Measurements from ENCODE around the gene DLGAP5.

Gene DLGAP5, protein sequence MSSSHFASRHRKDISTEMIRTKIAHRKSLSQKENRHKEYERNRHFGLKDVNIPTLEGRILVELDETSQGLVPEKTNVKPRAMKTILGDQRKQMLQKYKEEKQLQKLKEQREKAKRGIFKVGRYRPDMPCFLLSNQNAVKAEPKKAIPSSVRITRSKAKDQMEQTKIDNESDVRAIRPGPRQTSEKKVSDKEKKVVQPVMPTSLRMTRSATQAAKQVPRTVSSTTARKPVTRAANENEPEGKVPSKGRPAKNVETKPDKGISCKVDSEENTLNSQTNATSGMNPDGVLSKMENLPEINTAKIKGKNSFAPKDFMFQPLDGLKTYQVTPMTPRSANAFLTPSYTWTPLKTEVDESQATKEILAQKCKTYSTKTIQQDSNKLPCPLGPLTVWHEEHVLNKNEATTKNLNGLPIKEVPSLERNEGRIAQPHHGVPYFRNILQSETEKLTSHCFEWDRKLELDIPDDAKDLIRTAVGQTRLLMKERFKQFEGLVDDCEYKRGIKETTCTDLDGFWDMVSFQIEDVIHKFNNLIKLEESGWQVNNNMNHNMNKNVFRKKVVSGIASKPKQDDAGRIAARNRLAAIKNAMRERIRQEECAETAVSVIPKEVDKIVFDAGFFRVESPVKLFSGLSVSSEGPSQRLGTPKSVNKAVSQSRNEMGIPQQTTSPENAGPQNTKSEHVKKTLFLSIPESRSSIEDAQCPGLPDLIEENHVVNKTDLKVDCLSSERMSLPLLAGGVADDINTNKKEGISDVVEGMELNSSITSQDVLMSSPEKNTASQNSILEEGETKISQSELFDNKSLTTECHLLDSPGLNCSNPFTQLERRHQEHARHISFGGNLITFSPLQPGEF

DNA sequence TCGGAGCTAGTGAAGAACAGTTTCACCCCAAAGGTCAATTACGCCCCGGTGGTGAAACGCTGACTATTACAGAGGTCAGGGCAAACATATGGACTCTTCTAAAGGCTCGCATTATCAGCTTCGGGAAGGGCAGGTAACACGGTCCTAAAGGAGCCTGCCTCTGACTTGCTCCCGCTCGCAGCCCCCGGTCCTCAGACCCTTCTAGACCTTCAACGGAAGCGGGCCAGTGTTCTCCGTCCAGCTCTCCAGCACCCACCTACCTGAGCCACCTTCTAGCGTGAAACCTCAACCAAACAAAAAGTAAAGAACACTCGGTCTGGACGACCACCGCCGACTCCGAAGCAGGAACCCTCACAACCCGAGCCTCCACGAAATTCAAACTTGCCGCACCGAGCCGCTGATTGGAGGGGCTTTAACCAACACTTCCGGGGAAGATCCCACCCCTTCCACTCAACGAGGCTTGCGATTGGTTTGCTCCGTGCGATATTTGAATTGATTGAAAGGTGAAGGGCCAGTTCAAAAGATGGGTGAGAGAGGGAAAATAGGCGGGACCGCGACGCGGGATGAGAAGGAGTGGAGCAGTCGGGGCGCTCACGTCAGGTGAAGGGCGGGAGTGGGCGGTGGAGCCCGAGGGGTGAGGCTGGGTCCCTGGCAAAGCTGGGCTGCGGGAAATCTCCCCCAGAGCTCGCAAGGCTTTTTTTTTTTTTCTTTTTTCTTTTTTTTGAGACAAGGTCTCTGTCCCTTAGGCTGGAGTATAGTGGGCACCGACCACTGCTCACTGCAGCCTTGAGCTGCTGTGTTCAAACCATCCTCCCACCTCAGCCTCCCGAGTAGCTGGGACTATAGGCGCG, at the start of gene DLGAP5:
Gene DLGAP5 (minus strand): TSS at position 383 of the 851 bp plus-strand sequence. CDS start 2,406 bp downstream, outside the sequence.
- Histone ChIP-seq H3K4me2 (ENCODE audit: low read depth, low read length) (peak within 1 kb of the TSS; percentile 69), H3K36me3 (replicated peaks; ENCODE audit: insufficient read depth, low read length) (no peaks in the 10 kb centered on the region), H3K4me3 (ENCODE audit: low read length) (peak within 1 kb of the TSS; percentile 87), H3K9ac (ENCODE audit: low read length) (peak within 1 kb of the TSS; percentile 63), H3K27ac (ENCODE audit: low read length) (peak within 1 kb of the TSS; percentile 41; the same call in 1 of the 2 replicates), H3K9me3 (replicated peaks; ENCODE audit: insufficient read depth, low read length) (no peaks in the 10 kb centered on the region), H3K79me2 (ENCODE audit: low read length) (peaks cover 38% of the 10 kb centered on the region), H4K20me1 (ENCODE audit: insufficient read depth, low read length) (no peaks in the 10 kb centered on the region), H3F3A (ENCODE audit: insufficient read depth, low read length) (no peaks in the 10 kb centered on the region), H3K4me1 (ENCODE audit: low read length) (peaks cover 7% of the 10 kb centered on the region; the same call in 1 of the 2 replicates), H3K9me2 (replicated peaks; ENCODE audit: insufficient read depth, low read length) (no peaks in the 10 kb centered on the region), H3K27me3 (replicated peaks; ENCODE audit: insufficient read depth, low read length) (no peaks in the 10 kb centered on the region), H2AFZ (ENCODE audit: low read length) (peak within 1 kb of the TSS; percentile 82)
- DNase-seq: peak; percentile 91
- no peak for TF ChIP-seq EZH2 (optimal IDR thresholded peaks at IDR 0.05; ENCODE audit: low read depth, low read length)
- TF ChIP-seq EZH2phosphoT487 (IDR thresholded peaks at IDR 0.05; ENCODE audit: low read length): no peak
- no peak for TF ChIP-seq CTCF (IDR thresholded peaks at IDR 0.05; ENCODE audit: low read length)

DNA sequence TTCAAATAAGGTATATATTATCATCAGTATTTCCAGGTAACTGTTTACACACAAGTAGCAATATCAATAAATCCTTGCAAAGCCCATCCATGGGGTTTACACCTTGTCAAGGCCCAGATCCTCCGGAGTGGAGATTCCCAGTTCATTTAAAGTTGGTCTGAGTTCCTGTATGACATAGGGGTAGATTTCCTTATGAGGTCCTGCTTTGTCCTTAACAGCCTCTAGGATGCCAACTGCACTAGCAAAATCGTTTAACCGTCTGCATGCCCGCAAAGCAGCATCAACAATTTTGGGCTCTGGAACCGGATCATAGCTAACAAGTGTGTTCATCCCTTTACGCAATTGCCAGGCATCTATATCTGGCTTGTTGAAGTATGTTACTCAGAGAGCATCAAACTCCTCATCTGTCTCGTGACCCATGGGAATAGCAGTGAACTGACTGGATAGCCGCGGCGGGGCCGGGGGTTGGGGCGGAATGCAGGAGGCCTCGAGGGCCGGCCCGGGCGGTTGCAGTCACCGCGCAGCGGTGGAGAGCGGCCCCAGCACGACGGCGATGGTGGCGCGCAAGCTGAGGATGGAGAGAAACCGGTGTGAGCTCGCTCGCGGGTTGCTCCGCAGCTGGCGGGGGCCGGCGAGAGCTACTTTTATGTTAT, 49.3 kb upstream of the DLGAP5 start:
- TF ChIP-seq CTCF (IDR thresholded peaks at IDR 0.05; ENCODE audit: low read length): no peak
- TF ChIP-seq EZH2phosphoT487 (IDR thresholded peaks at IDR 0.05; ENCODE audit: low read length): no peak
- no peak for TF ChIP-seq EZH2 (optimal IDR thresholded peaks at IDR 0.05; ENCODE audit: low read depth, low read length)
- Histone ChIP-seq H3K9me2 (replicated peaks; ENCODE audit: insufficient read depth, low read length) (no peaks in the 10 kb centered on the region), H2AFZ (ENCODE audit: low read length) (no peak overlapping the region)

DNA sequence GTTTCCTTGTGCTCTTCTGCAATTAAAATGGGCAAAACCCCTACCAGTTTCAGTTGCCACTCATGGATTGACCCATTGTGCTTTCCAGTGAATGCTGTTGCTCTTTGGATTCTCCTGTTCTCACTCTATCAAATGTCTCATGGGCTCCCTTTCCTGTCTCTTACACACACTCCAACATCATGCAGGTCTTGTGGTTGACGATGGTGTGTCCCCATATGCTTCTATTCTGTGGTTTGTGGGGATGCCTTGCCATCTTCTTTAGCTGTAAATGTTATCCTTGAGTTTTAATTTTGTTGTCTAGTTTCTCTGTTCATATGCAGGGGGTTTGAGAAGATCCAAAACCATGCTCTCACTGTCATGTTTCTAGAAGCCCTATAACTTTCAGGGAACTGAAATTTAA, 47.9 kb upstream of the DLGAP5 start:
- H3K4me2 ChIP-seq (ENCODE audit: low read depth, low read length): no peak overlapping the region
- H3K27me3 ChIP-seq (replicated peaks; ENCODE audit: insufficient read depth, low read length): no peaks in the 10 kb centered on the region
- no peaks in the 10 kb centered on the region for H3K9me2 ChIP-seq (replicated peaks; ENCODE audit: insufficient read depth, low read length)
- no peaks in the 10 kb centered on the region for H3K9me3 ChIP-seq (replicated peaks; ENCODE audit: insufficient read depth, low read length)
- no peak overlapping the region for H3K4me3 ChIP-seq (ENCODE audit: low read length)
- no peaks in the 10 kb centered on the region for H4K20me1 ChIP-seq (ENCODE audit: insufficient read depth, low read length)
- no peaks in the 10 kb centered on the region for H3K36me3 ChIP-seq (replicated peaks; ENCODE audit: insufficient read depth, low read length)
- TF ChIP-seq CTCF (IDR thresholded peaks at IDR 0.05; ENCODE audit: low read length) (no peak), EZH2phosphoT487 (IDR thresholded peaks at IDR 0.05; ENCODE audit: low read length) (no peak), EZH2 (optimal IDR thresholded peaks at IDR 0.05; ENCODE audit: low read depth, low read length) (no peak)
- H3F3A ChIP-seq (ENCODE audit: insufficient read depth, low read length): no peaks in the 10 kb centered on the region
- no peak for DNase-seq
- H2AFZ ChIP-seq (ENCODE audit: low read length): no peak overlapping the region
- no peak overlapping the region for H3K27ac ChIP-seq (ENCODE audit: low read length)
- H3K79me2 ChIP-seq (ENCODE audit: low read length): no peaks in the 10 kb centered on the region
- H3K9ac ChIP-seq (ENCODE audit: low read length): no peak overlapping the region
- no peaks in the 10 kb centered on the region for H3K4me1 ChIP-seq (ENCODE audit: low read length)

More for the DNA sequence above, 49.3 kb upstream of the DLGAP5 start:
- no peak overlapping the region for H3K4me3 ChIP-seq (ENCODE audit: low read length)
- no peaks in the 10 kb centered on the region for H3F3A ChIP-seq (ENCODE audit: insufficient read depth, low read length)
- no peaks in the 10 kb centered on the region for H3K9me3 ChIP-seq (replicated peaks; ENCODE audit: insufficient read depth, low read length)
- H4K20me1 ChIP-seq (ENCODE audit: insufficient read depth, low read length): no peaks in the 10 kb centered on the region
- no peaks in the 10 kb centered on the region for H3K79me2 ChIP-seq (ENCODE audit: low read length)
- no peak overlapping the region for H3K27ac ChIP-seq (ENCODE audit: low read length)
- DNase-seq: no peak
- H3K4me2 ChIP-seq (ENCODE audit: low read depth, low read length): no peak overlapping the region
- no peaks in the 10 kb centered on the region for H3K4me1 ChIP-seq (ENCODE audit: low read length)
- H3K36me3 ChIP-seq (replicated peaks; ENCODE audit: insufficient read depth, low read length): no peaks in the 10 kb centered on the region
- no peaks in the 10 kb centered on the region for H3K27me3 ChIP-seq (replicated peaks; ENCODE audit: insufficient read depth, low read length)
- no peak overlapping the region for H3K9ac ChIP-seq (ENCODE audit: low read length)
